GM06990 (cell line): ENCODE data around the gene SPNS2.

ENCODE experiments used
- DNase-seq: peaks from one replicate; pipeline ENCODE4 v3.0.0-alpha.2; 2011; ENCODE audit not compliant: insufficient read length; ENCODE audit errors: extremely low read depth
- H3K27me3 ChIP-seq: replicated peaks from 2 replicates; pipeline ENCODE4 v1.6.0; 2011; ENCODE audit warnings: low read length; ENCODE audit not compliant: control insufficient read depth, insufficient read depth
- H3K36me3 ChIP-seq: 2 replicates; pipeline ENCODE4 v1.5.1; 2011; ENCODE audit warnings: low read length; ENCODE audit not compliant: control insufficient read depth, insufficient read depth
- H3K4me3 ChIP-seq: replicated peaks from 2 replicates; pipeline ENCODE4 v1.5.1; 2011; ENCODE audit warnings: low read depth, mild to moderate bottlenecking, control low read depth, low read length
- CTCF ChIP-seq: IDR thresholded peaks from 2 replicates; pipeline ENCODE4 v1.5.1; 2011; ENCODE audit warnings: low read length, control low read depth, mild to moderate bottlenecking, inconsistent platforms; ENCODE audit not compliant: insufficient read depth, poor library complexity, severe bottlenecking

SPNS2 gene

DNA sequence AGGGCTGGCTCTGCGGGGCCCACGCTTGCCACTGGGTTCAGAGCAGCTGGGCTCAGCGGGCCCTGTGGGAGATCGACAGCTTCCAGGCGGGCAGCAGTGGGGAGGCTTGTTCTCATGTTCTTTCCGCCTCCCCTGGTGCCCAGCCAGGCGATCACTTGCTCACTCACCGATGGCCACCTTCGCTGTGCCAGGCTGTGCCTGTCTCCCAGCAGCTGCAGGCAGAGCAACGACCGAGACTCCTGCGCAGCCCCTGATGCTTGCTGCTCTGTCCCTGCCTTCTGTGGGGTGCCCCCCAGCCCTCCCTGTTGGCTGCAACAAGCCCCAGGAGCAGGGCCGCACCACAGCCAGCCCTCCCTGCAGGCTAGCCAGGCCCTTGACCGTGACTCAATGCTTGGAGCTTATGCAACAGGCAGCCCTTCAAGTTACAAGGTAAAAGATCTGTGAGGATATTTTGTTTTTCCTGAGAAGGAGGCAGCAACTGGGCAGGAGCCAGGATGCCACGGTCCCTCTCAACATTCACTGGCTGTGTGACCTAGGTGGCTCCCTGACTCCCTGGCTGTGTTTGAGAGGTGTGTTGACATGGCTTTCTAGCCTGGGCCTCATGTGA, 9.6 kb upstream of the SPNS2 start:
- TF ChIP-seq CTCF, result no peak
- H3K27me3 ChIP-seq, result no peaks in the 10 kb centered on the region; the same call in 1 of the 2 replicates
- H3K4me3 ChIP-seq, result no peak overlapping the region
- DNase-seq, result no peak
- H3K36me3 ChIP-seq, result no peaks in the 10 kb centered on the region

- no peak for TF ChIP-seq CTCF
- no peak for DNase-seq
- H3K36me3 ChIP-seq, result no peaks in the 10 kb centered on the region
- no peaks in the 10 kb centered on the region; the same call in 1 of the 2 replicates for H3K27me3 ChIP-seq
- H3K4me3 ChIP-seq, result no peak overlapping the region
Measured at GRCh38 chr17:4490109-4490591, 8.5 kb upstream of the SPNS2 start.

DNA sequence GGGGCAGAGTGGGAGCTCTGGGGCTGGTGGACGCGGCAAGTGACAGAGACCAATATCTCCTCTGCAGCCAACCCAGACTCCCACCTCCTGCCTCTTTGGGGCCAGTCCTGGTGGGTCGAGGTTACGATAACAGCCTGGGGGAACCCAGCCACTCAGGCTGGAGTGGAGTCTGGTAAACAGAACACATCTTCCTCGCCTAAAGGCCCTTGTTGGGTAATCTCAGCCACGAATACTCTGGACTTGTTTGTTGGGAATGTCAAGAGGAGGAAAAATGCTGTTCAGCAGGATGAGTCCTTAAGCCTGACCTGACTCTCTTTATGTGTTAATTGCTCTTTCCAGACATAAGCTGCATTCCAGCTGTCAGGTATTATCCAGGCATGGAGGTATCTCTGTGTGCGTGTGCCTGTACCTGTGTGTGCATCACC, 8.0 kb upstream of the SPNS2 start:
- Histone ChIP-seq H3K4me3 (no peak overlapping the region), H3K36me3 (no peaks in the 10 kb centered on the region), H3K27me3 (no peaks in the 10 kb centered on the region; the same call in 1 of the 2 replicates)
- no peak for TF ChIP-seq CTCF
- no peak for DNase-seq

- no peak overlapping the region for H3K4me3 ChIP-seq
- no peak for TF ChIP-seq CTCF
- DNase-seq, result no peak
- H3K36me3 ChIP-seq, result no peaks in the 10 kb centered on the region
- no peaks in the 10 kb centered on the region; the same call in 1 of the 2 replicates for H3K27me3 ChIP-seq
Measured at GRCh38 chr17:4492721-4493561, 5.7 kb upstream of the SPNS2 start.

DNA sequence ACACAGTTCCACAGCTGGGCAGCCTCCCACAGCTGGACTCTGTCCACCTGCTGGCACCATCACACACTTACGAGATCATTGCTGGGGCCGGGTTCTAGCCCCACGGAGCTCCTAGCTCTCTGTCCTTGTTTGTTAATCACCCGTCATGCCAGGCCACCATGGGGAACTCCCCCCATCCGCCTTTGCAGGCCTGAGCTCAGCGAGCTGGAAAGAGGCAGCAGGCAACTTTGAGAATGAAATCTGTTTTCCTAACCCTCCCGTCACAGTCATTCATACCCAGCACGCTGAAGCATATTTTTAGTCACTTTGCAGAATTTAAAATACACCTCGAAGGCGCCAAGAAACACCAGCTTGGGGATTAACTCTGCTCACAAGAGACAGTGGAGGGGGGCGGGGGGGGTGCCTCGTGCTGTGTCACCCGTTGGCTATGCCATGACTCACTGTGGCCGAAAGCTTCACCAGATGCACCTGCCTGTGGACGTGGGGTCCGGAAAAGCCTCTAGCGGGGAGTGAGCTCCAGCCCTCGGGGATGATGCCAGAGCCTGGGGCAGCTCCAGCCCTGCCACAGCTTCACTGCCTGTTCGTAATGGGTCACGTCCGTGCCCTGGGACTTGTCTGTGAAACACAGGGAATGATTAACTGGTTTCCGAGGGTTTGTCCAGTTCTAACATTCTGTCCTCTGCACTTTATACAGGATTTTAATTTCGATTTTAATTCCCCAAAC, 1.4 kb upstream of the SPNS2 start:
- peaks cover 6% of the 10 kb centered on the region for H3K27me3 ChIP-seq
- TF ChIP-seq CTCF, result no peak
- no peak overlapping the region for H3K4me3 ChIP-seq
- no peaks in the 10 kb centered on the region for H3K36me3 ChIP-seq
- peak; percentile 60 for DNase-seq
